HFF-Myc (cell line): Measurements from ENCODE around the gene NPHP4.

Experiments
- DNase-seq: peaks from one replicate; pipeline ENCODE4 v3.0.0-alpha.2; 2011; ENCODE audit warnings: low read depth; ENCODE audit errors: extremely low read depth
- H3K4me3 ChIP-seq: replicated peaks from 2 replicates; pipeline ENCODE4 v1.5.1; 2011; ENCODE audit warnings: low read depth, mild to moderate bottlenecking, control low read depth, low read length
- CTCF ChIP-seq: IDR thresholded peaks from 2 replicates; pipeline ENCODE4 v1.5.1; 2012; ENCODE audit warnings: mild to moderate bottlenecking, low read depth, low read length, control low read depth; ENCODE audit errors: missing control alignments

NPHP4 gene

DNA sequence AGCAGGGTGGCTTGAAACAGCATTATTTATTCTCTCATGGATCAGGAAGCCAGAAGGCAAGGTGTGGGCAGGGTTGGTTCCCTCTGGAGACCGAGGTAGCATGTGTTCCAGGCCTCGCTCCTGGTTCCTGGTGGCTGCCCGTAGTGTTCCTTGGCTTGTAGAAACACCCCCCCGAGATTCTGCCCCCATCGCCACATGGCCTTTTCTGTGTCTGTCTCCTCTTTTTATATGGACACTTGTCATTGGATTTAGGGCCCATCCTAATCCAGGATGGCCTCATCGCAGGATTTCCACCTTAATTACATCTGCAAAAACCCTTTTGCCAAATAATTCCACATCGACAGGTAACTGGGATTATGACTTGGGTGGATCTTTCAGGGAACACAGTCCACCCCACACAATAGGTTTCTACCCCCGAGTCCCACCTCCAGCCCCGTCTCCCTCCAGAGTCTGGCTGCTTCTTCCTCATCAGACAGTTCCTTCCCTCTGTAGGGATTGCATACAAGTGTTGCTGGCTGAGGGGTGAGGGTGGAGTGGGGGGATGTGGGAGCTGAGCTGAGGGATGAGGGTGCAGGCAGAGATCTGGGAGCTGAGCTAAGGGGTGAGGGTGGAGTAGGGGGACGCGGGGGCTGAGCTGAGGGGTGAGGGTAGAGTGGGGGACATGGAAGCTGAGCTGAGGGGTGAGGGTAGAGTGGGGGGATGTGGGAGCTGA, 12.3 kb upstream of the NPHP4 start:
- no peak for DNase-seq
- H3K4me3 ChIP-seq, result no peak overlapping the region
- no peak for TF ChIP-seq CTCF

- TF ChIP-seq CTCF, result no peak
- no peak overlapping the region for H3K4me3 ChIP-seq
- DNase-seq, result no peak
Measured at GRCh38 chr1:6003568-6004411, 11.6 kb upstream of the NPHP4 start.

GRCh38 chr1:6002714-6003501, 10.7 kb upstream of the NPHP4 start:
- DNase-seq, result no peak
- no peak for TF ChIP-seq CTCF
- H3K4me3 ChIP-seq, result no peak overlapping the region

GRCh38 chr1:6001992-6002576, 9.9 kb upstream of the NPHP4 start:
- no peak for DNase-seq
- no peak overlapping the region for H3K4me3 ChIP-seq
- TF ChIP-seq CTCF, result no peak

- TF ChIP-seq CTCF, result no peak
- no peak for DNase-seq
Measured at GRCh38 chr1:6000444-6001288, 8.4 kb upstream of the NPHP4 start.

More at GRCh38 chr1:6000444-6001288, 8.4 kb upstream of the NPHP4 start:
- no peak overlapping the region for H3K4me3 ChIP-seq
